ENCODE measurements around the gene FMN1.

The FMN1 gene

GRCh38 chr15:33126559-33127290 is 67.8 kb downstream of the FMN1 start:
- no peaks in the 10 kb centered on the region for H3K36me3 ChIP-seq (ENCODE audit: control insufficient read depth, insufficient read depth, low read length)
- no peak overlapping the region for H3K27ac ChIP-seq
- TF ChIP-seq CTCF (IDR thresholded peaks at IDR 0.05), result no peak
- no peak overlapping the region for H3K9ac ChIP-seq
- H3K4me3 ChIP-seq (ENCODE audit: low read depth, low read length), result no peak overlapping the region
- no peaks in the 10 kb centered on the region for H3K9me3 ChIP-seq (ENCODE audit: control insufficient read depth, low read length)
- no peaks in the 10 kb centered on the region for H3K79me2 ChIP-seq
- H3K27me3 ChIP-seq (ENCODE audit: control insufficient read depth, insufficient read depth, low read length), result no peaks in the 10 kb centered on the region
- no peaks in the 10 kb centered on the region for H3K4me1 ChIP-seq
- H2AFZ ChIP-seq, result no peak overlapping the region
- H3K4me2 ChIP-seq (ENCODE audit: low read length), result peak overlapping the region; percentile 7

- no peak for TF ChIP-seq CTCF (IDR thresholded peaks at IDR 0.05)
Measured at GRCh38 chr15:33125894-33126537, 68.5 kb downstream of the FMN1 start.

GRCh38 chr15:33124811-33125210 is 69.7 kb downstream of the FMN1 start:
- Histone ChIP-seq H3K9ac (no peak overlapping the region), H3K4me3 (ENCODE audit: low read depth, low read length) (no peak overlapping the region), H3K9me3 (ENCODE audit: control insufficient read depth, low read length) (no peaks in the 10 kb centered on the region), H3K36me3 (ENCODE audit: control insufficient read depth, insufficient read depth, low read length) (no peaks in the 10 kb centered on the region), H3K27ac (no peak overlapping the region), H3K4me1 (no peaks in the 10 kb centered on the region), H2AFZ (no peak overlapping the region), H3K4me2 (ENCODE audit: low read length) (no peak overlapping the region), H3K27me3 (ENCODE audit: control insufficient read depth, insufficient read depth, low read length) (no peaks in the 10 kb centered on the region), H3K79me2 (no peaks in the 10 kb centered on the region)
- no peak for TF ChIP-seq CTCF (IDR thresholded peaks at IDR 0.05)

More at GRCh38 chr15:33125894-33126537, 68.5 kb downstream of the FMN1 start:
- no peaks in the 10 kb centered on the region for H3K9me3 ChIP-seq (ENCODE audit: control insufficient read depth, low read length)
- H3K79me2 ChIP-seq, result no peaks in the 10 kb centered on the region
- H3K4me1 ChIP-seq, result no peaks in the 10 kb centered on the region
- no peak overlapping the region for H2AFZ ChIP-seq
- H3K36me3 ChIP-seq (ENCODE audit: control insufficient read depth, insufficient read depth, low read length), result no peaks in the 10 kb centered on the region
- no peak overlapping the region for H3K27ac ChIP-seq
- peak overlapping the region; percentile 7 for H3K4me2 ChIP-seq (ENCODE audit: low read length)
- no peak overlapping the region for H3K9ac ChIP-seq
- no peaks in the 10 kb centered on the region for H3K27me3 ChIP-seq (ENCODE audit: control insufficient read depth, insufficient read depth, low read length)
- no peak overlapping the region for H3K4me3 ChIP-seq (ENCODE audit: low read depth, low read length)

GRCh38 chr15:33124279-33124678 is 70.2 kb downstream of the FMN1 start:
- Histone ChIP-seq H3K4me3 (ENCODE audit: low read depth, low read length) (no peak overlapping the region), H3K27ac (no peak overlapping the region), H2AFZ (no peak overlapping the region), H3K9ac (no peak overlapping the region), H3K27me3 (ENCODE audit: control insufficient read depth, insufficient read depth, low read length) (no peaks in the 10 kb centered on the region), H3K36me3 (ENCODE audit: control insufficient read depth, insufficient read depth, low read length) (no peaks in the 10 kb centered on the region), H3K9me3 (ENCODE audit: control insufficient read depth, low read length) (no peaks in the 10 kb centered on the region), H3K79me2 (no peaks in the 10 kb centered on the region), H3K4me1 (no peaks in the 10 kb centered on the region), H3K4me2 (ENCODE audit: low read length) (no peak overlapping the region)
- TF ChIP-seq CTCF (IDR thresholded peaks at IDR 0.05), result no peak

Measured in parathyroid adenoma (tissue), 2 donors.